A549 (cell line): ENCODE measurements around the gene SOD2.
A peak's percentile ranks its signal among the peaks of the same experiment; 100 is the strongest.

Experiments
- CBX2 ChIP-seq: fragments of 200-600 bp; sonication (generic); IDR thresholded peaks from 2 replicates; pipeline ENCODE4 v1.6.1; 2016; ENCODE audit warnings: low read depth, mild to moderate bottlenecking, borderline replicate concordance
- CEBPB ChIP-seq, 2 experiments: fragments of >200 bp in 1 of 2; sonication (Bioruptor Twin) in 1 of 2; formaldehyde crosslinking in 1 of 2; IDR thresholded peaks; 2 replicates each; pipeline ENCODE4 v1.6.1; 2012 to 2016
- CHD4 ChIP-seq: fragments of 200-600 bp; sonication (generic); IDR thresholded peaks from 2 replicates; pipeline ENCODE4 v1.6.1; 2016; ENCODE audit warnings: antibody characterized with exemption, mild to moderate bottlenecking, borderline replicate concordance
- EP300 ChIP-seq, 2 experiments: fragments of >200 bp; sonication (Bioruptor Twin); formaldehyde crosslinking; IDR thresholded peaks; 2 replicates in 1 of 2; 3 replicates in 1 of 2; pipeline ENCODE4 v1.6.1; 2016 to 2017
- MAZ ChIP-seq: fragments of 150-350 bp; IDR thresholded peaks from 2 replicates; pipeline ENCODE4 v1.6.1; 2014; ENCODE audit warnings: antibody characterized with exemption, low read depth, low read length, borderline replicate concordance
- POLR2A ChIP-seq: IDR thresholded peaks from 2 replicates; pipeline ENCODE4 v1.6.1; 2012; ENCODE audit warnings: mild to moderate bottlenecking, low read length
- RAD21 ChIP-seq, 2 experiments: fragments of >200 bp in 1 of 2; sonication (Bioruptor Twin) in 1 of 2; formaldehyde crosslinking in 1 of 2; IDR thresholded peaks in 1 of 2; conservative IDR thresholded peaks in 1 of 2; 2 replicates in 1 of 2; 3 replicates in 1 of 2; pipeline ENCODE4 v1.6.1; 2012 to 2018; ENCODE audit warnings: inconsistent platforms in 1 of 2
- RCOR1 ChIP-seq: fragments of 150-350 bp; IDR thresholded peaks from 2 replicates; pipeline ENCODE4 v1.6.1; 2014; ENCODE audit warnings: antibody characterized with exemption, low read length, low read depth
- RFX5 ChIP-seq: fragments of 450-650 bp; IDR thresholded peaks from 2 replicates; pipeline ENCODE4 v1.7.1; 2014; ENCODE audit warnings: antibody characterized with exemption, mild to moderate bottlenecking, moderate library complexity
- TFCP2L1 ChIP-seq: fragments of 250-450 bp; sonication (Bioruptor Pico); IDR thresholded peaks from 2 replicates; pipeline ENCODE4 v1.5.0; 2021; ENCODE audit warnings: mild to moderate bottlenecking
- TF ChIP-seq, protein P1 (sequence below): fragments of >200 bp; sonication (Bioruptor Twin); formaldehyde crosslinking; IDR thresholded peaks from 3 replicates; pipeline ENCODE4 v1.5.1; 2016
- TF ChIP-seq, protein P2 (sequence below): fragments of 250-450 bp; sonication (Bioruptor Pico); IDR thresholded peaks from 2 replicates; pipeline ENCODE4 v1.5.0; 2021; ENCODE audit warnings: mild to moderate bottlenecking, moderate library complexity, borderline replicate concordance
- TF ChIP-seq, protein P3 (sequence below): IDR thresholded peaks from 2 replicates; pipeline ENCODE4 v1.6.1; 2012
- TF ChIP-seq, protein P4 (sequence below): fragments of 450-650 bp; IDR thresholded peaks from 2 replicates; pipeline ENCODE4 v1.6.1; 2014; ENCODE audit warnings: antibody characterized with exemption

DNA sequence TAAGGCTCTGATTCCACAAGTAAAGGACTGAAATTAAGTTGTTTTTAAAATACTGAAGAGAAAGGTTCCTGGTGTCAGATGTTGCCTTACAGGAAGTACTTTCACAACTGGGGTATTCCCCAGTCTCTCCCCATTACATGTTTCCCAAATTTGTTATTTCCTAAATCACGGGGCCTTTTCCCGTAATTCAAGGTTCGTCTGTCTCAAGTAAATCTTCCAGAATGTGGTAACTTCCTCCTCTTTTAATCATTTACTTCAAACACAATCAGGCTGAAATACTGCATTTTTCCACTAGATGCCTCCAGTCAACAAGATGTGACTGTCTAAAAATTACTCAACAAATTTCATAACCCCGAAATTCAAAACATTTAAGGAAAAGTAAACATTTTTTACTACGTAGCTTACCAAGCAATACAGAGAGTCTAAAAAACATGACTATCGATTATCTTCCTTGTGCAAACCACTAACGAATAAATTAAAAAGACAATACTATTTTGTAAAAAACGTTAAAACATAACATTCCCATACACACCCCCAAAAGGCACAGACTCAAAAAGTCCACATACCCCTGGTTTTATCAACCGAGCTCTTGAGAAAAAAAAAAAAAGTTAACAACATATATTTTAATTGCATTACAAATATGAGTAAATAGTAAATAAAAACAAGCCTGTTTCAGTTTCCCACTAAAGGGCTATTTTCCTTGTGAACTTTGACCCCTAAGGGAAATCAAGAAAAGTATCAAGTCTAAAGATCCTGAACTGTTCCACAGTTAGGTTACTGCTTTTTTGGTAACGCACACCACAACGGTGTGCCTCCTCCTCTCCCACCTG lies 1.7 kb downstream of the SOD2 start:
- TF ChIP-seq, protein P1, sequence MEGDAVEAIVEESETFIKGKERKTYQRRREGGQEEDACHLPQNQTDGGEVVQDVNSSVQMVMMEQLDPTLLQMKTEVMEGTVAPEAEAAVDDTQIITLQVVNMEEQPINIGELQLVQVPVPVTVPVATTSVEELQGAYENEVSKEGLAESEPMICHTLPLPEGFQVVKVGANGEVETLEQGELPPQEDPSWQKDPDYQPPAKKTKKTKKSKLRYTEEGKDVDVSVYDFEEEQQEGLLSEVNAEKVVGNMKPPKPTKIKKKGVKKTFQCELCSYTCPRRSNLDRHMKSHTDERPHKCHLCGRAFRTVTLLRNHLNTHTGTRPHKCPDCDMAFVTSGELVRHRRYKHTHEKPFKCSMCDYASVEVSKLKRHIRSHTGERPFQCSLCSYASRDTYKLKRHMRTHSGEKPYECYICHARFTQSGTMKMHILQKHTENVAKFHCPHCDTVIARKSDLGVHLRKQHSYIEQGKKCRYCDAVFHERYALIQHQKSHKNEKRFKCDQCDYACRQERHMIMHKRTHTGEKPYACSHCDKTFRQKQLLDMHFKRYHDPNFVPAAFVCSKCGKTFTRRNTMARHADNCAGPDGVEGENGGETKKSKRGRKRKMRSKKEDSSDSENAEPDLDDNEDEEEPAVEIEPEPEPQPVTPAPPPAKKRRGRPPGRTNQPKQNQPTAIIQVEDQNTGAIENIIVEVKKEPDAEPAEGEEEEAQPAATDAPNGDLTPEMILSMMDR = peak; percentile 71
- TF ChIP-seq RAD21 (conservative IDR thresholded peaks at IDR 0.05 in 1 of 2, IDR thresholded peaks at IDR 0.05 in 1 of 2) = peak; percentile 75 to 84
- TF ChIP-seq POLR2A = no peak
- TF ChIP-seq, protein P2, sequence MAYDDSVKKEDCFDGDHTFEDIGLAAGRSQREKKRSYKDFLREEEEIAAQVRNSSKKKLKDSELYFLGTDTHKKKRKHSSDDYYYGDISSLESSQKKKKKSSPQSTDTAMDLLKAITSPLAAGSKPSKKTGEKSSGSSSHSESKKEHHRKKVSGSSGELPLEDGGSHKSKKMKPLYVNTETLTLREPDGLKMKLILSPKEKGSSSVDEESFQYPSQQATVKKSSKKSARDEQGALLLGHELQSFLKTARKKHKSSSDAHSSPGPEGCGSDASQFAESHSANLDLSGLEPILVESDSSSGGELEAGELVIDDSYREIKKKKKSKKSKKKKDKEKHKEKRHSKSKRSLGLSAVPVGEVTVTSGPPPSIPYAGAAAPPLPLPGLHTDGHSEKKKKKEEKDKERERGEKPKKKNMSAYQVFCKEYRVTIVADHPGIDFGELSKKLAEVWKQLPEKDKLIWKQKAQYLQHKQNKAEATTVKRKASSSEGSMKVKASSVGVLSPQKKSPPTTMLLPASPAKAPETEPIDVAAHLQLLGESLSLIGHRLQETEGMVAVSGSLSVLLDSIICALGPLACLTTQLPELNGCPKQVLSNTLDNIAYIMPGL (CRISPR knock-in tag) = no peak
- no peak for TF ChIP-seq TFCP2L1 (CRISPR knock-in tag)
- TF ChIP-seq, protein P3, sequence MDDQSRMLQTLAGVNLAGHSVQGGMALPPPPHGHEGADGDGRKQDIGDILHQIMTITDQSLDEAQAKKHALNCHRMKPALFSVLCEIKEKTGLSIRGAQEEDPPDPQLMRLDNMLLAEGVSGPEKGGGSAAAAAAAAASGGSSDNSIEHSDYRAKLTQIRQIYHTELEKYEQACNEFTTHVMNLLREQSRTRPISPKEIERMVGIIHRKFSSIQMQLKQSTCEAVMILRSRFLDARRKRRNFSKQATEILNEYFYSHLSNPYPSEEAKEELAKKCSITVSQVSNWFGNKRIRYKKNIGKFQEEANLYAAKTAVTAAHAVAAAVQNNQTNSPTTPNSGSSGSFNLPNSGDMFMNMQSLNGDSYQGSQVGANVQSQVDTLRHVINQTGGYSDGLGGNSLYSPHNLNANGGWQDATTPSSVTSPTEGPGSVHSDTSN = no peak
- no peak for TF ChIP-seq CHD4
- TF ChIP-seq, protein P4, sequence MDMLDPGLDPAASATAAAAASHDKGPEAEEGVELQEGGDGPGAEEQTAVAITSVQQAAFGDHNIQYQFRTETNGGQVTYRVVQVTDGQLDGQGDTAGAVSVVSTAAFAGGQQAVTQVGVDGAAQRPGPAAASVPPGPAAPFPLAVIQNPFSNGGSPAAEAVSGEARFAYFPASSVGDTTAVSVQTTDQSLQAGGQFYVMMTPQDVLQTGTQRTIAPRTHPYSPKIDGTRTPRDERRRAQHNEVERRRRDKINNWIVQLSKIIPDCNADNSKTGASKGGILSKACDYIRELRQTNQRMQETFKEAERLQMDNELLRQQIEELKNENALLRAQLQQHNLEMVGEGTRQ = no peak
- TF ChIP-seq RFX5 = no peak
- no peak for TF ChIP-seq RCOR1
- TF ChIP-seq CBX2 = no peak
- peak; percentile 85 to 87 for TF ChIP-seq CEBPB (IDR thresholded peaks at IDR 0.05)
- TF ChIP-seq EP300 (IDR thresholded peaks at IDR 0.05) = no peak
- no peak for TF ChIP-seq MAZ
